Smooth muscle cell (in vitro differentiated cells): ENCODE data around the gene DPYD. TPM values are rescaled to one million over a fixed set of nuclear protein-coding genes. Genes with fewer than 3 reads are reported as not detected.

Experiments used
- DNase-seq: peaks from one replicate; lab custom pipeline; 2025; ENCODE audit not compliant: unreplicated experiment; lab: John Stamatoyannopoulos, UW
- H2AFZ ChIP-seq: fragments of 200-600 bp; sonication (generic); 2 replicates; pipeline ENCODE4 v1.6.0; 2016; ENCODE audit warnings: antibody characterized with exemption, low read depth, mild to moderate bottlenecking
- H3F3A ChIP-seq: fragments of 200-600 bp; sonication (generic); 2 replicates; pipeline ENCODE4 v1.6.0; 2017; ENCODE audit warnings: antibody characterized with exemption, low read depth
- H3K27ac ChIP-seq: fragments of 200-600 bp; sonication (generic); 2 replicates; pipeline ENCODE4 v1.5.1; 2016; ENCODE audit warnings: low read depth, mild to moderate bottlenecking
- H3K27me3 ChIP-seq: fragments of 200-600 bp; sonication (generic); 2 replicates; pipeline ENCODE4 v1.6.1; 2016; ENCODE audit warnings: low read depth, mild to moderate bottlenecking
- H3K36me3 ChIP-seq: fragments of 200-600 bp; sonication (generic); 2 replicates; pipeline ENCODE4 v1.5.1; 2016; ENCODE audit warnings: low read depth
- H3K4me1 ChIP-seq: fragments of 200-600 bp; sonication (generic); 2 replicates; pipeline ENCODE4 v1.5.1; 2016; ENCODE audit warnings: low read depth
- H3K4me2 ChIP-seq: fragments of 200-600 bp; sonication (generic); 2 replicates; pipeline ENCODE4 v1.6.0; 2016; ENCODE audit warnings: mild to moderate bottlenecking
- H3K4me3 ChIP-seq: fragments of 200-600 bp; sonication (generic); 2 replicates; pipeline ENCODE4 v1.5.1; 2016; ENCODE audit warnings: mild to moderate bottlenecking
- H3K79me2 ChIP-seq: fragments of 200-600 bp; sonication (generic); 2 replicates; pipeline ENCODE4 v1.6.0; 2016; ENCODE audit warnings: low read depth, mild to moderate bottlenecking
- H3K9ac ChIP-seq: fragments of 200-600 bp; sonication (generic); 2 replicates; pipeline ENCODE4 v1.6.0; 2016; ENCODE audit warnings: low read depth
- H3K9me3 ChIP-seq: fragments of 200-600 bp; sonication (generic); replicated peaks from 2 replicates; pipeline ENCODE4 v1.5.1; 2016; ENCODE audit warnings: low read depth
- H4K20me1 ChIP-seq: fragments of 200-600 bp; sonication (generic); 2 replicates; pipeline ENCODE4 v1.6.0; 2016; ENCODE audit warnings: low read depth
- WGBS: methylation state at CpG from one replicate; pipeline ENCODE4 v1.1.7; 2016; ENCODE audit warnings: low lambda C conversion rate; 5-methylcytosine and 5-hydroxymethylcytosine counted together
- polyA plus RNA-seq: library from polyadenylated mRNA; unstranded; fragments of >200 nt; fragmentation: Nextera tagmentation; extraction: Ambion mirVana; gene quantifications from 2 replicates; pipeline ENCODE4 v1.2.1, GENCODE V29; 2016
- total RNA-seq: library from RNA; depleted of rRNA; stranded (reverse); fragments of >200 nt; gene quantifications from 2 replicates; pipeline ENCODE4 v1.2.3, GENCODE V29; 2014
- TF ChIP-seq, protein P1 (sequence below): fragments of 200-600 bp; sonication (generic); IDR thresholded peaks from 2 replicates; pipeline ENCODE4 v1.5.1; 2017; ENCODE audit warnings: borderline replicate concordance, mild to moderate bottlenecking, antibody characterized with exemption; ENCODE audit not compliant: insufficient read depth, poor library complexity, severe bottlenecking

The DPYD gene
- total and polyA plus RNA-seq, 2 experiments from 2014 or later, result 1.8 to 2.0 TPM

- DNase-seq, result no peak
- Histone ChIP-seq H3K27me3 (no peaks in the 10 kb centered on the region), H4K20me1 (no peaks in the 10 kb centered on the region), H2AFZ (no peak overlapping the region), H3K4me1 (no peaks in the 10 kb centered on the region), H3F3A (no peaks in the 10 kb centered on the region), H3K36me3 (no peaks in the 10 kb centered on the region), H3K27ac (no peak overlapping the region), H3K4me3 (no peak overlapping the region), H3K9ac (no peak overlapping the region), H3K4me2 (no peak overlapping the region), H3K9me3 (no peaks in the 10 kb centered on the region), H3K79me2 (no peaks in the 10 kb centered on the region)
- 79% methylated on average over 1 of the region's 1 CpG for WGBS
- TF ChIP-seq, protein P1, sequence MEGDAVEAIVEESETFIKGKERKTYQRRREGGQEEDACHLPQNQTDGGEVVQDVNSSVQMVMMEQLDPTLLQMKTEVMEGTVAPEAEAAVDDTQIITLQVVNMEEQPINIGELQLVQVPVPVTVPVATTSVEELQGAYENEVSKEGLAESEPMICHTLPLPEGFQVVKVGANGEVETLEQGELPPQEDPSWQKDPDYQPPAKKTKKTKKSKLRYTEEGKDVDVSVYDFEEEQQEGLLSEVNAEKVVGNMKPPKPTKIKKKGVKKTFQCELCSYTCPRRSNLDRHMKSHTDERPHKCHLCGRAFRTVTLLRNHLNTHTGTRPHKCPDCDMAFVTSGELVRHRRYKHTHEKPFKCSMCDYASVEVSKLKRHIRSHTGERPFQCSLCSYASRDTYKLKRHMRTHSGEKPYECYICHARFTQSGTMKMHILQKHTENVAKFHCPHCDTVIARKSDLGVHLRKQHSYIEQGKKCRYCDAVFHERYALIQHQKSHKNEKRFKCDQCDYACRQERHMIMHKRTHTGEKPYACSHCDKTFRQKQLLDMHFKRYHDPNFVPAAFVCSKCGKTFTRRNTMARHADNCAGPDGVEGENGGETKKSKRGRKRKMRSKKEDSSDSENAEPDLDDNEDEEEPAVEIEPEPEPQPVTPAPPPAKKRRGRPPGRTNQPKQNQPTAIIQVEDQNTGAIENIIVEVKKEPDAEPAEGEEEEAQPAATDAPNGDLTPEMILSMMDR, result no peak
Measured at GRCh38 chr1:97262842-97263241, 658.0 kb downstream of the DPYD start.

DNA sequence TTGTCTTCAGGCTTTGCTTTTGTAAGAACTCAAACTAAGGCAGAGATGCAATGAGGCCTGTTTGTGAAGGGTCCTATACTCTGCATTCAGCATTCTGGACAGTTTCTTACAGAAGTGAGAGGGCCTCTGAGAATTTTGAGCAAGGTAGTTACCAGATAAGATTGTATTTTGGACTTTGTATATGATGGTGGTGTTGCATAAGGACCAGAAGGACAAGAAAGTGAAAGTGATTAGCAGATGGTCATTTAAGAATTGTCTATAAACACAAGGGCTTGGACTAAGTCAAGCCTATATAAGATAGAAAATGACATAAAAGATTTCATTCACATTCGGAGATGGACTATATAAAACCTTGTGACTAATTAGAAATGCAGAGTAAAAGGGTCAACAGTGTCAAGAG lies 662.2 kb downstream of the DPYD start:
- no peaks in the 10 kb centered on the region for H3F3A ChIP-seq
- TF ChIP-seq, protein P1, result no peak
- no peak overlapping the region for H3K4me3 ChIP-seq
- H3K4me1 ChIP-seq, result no peaks in the 10 kb centered on the region
- H3K9me3 ChIP-seq, result no peaks in the 10 kb centered on the region
- no peaks in the 10 kb centered on the region for H4K20me1 ChIP-seq
- no peaks in the 10 kb centered on the region for H3K27me3 ChIP-seq
- no peak overlapping the region for H3K4me2 ChIP-seq
- H3K9ac ChIP-seq, result no peak overlapping the region
- H3K27ac ChIP-seq, result no peak overlapping the region
- H2AFZ ChIP-seq, result no peak overlapping the region
- DNase-seq, result no peak
- H3K36me3 ChIP-seq, result no peaks in the 10 kb centered on the region
- H3K79me2 ChIP-seq, result no peaks in the 10 kb centered on the region
- 93% methylated on average over 1 of the region's 1 CpG for WGBS

GRCh38 chr1:97254731-97255463 lies 665.9 kb downstream of the DPYD start:
- WGBS, result 81% methylated on average over 4 of the region's 4 CpGs
- H3K4me1 ChIP-seq, result no peaks in the 10 kb centered on the region
- DNase-seq, result no peak
- no peaks in the 10 kb centered on the region for H4K20me1 ChIP-seq
- H3K36me3 ChIP-seq, result no peaks in the 10 kb centered on the region
- no peak overlapping the region for H3K27ac ChIP-seq
- no peaks in the 10 kb centered on the region for H3F3A ChIP-seq
- no peaks in the 10 kb centered on the region for H3K79me2 ChIP-seq
- H3K4me2 ChIP-seq, result no peak overlapping the region
- TF ChIP-seq, protein P1, result no peak
- no peak overlapping the region for H3K4me3 ChIP-seq
- no peaks in the 10 kb centered on the region for H3K9me3 ChIP-seq
- no peak overlapping the region for H2AFZ ChIP-seq
- no peak overlapping the region for H3K9ac ChIP-seq
- H3K27me3 ChIP-seq, result no peaks in the 10 kb centered on the region

DNA sequence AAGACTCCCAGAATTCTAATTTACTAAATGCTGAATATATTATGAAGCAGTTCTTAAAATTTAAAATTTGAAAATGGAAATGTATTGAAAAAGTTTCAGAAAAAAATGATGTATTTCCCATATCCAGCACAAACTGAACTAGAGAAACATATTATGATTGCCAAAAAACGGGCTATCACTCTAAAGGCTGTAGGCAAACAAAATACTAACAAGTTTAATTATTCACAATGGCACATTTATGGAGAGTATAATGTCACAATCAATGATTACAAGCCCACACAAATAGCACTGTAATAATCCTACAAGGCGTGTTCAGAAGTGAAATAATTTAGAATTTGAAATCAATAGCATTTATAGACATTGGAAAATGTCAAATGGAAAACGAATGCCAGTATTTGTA lies 667.9 kb downstream of the DPYD start:
- Histone ChIP-seq H3K4me3 (no peak overlapping the region), H3F3A (no peaks in the 10 kb centered on the region)
- TF ChIP-seq, protein P1, result no peak

More for the DNA sequence above, 667.9 kb downstream of the DPYD start:
- no peak overlapping the region for H3K4me2 ChIP-seq
- H3K36me3 ChIP-seq, result no peaks in the 10 kb centered on the region
- 80% methylated on average over 3 of the region's 3 CpGs for WGBS
- H4K20me1 ChIP-seq, result no peaks in the 10 kb centered on the region
- no peak overlapping the region for H3K9ac ChIP-seq
- H3K27ac ChIP-seq, result no peak overlapping the region
- H3K9me3 ChIP-seq, result no peaks in the 10 kb centered on the region
- H2AFZ ChIP-seq, result no peak overlapping the region
- no peak for DNase-seq
- H3K27me3 ChIP-seq, result no peaks in the 10 kb centered on the region
- no peaks in the 10 kb centered on the region for H3K4me1 ChIP-seq
- H3K79me2 ChIP-seq, result no peaks in the 10 kb centered on the region
